Choroid plexus epithelial cell (primary cell): ENCODE data around the gene ZMYND10.

Experiments
- DNase-seq: peaks from one replicate; pipeline ENCODE4 v3.0.0-alpha.2; 2010; ENCODE audit warnings: low read depth
- H3K4me3 ChIP-seq: 2 replicates; pipeline ENCODE4 v1.5.1; 2011; ENCODE audit warnings: low read depth, mild to moderate bottlenecking, control low read depth, low read length, moderate library complexity
- TF ChIP-seq, protein P1 (sequence below): conservative IDR thresholded peaks from 2 replicates; pipeline ENCODE4 v1.5.1; 2011; ENCODE audit warnings: low read depth, mild to moderate bottlenecking, control low read depth, inconsistent platforms, low read length, moderate library complexity

Gene ZMYND10

GRCh38 chr3:50322115-50322385 is 23.5 kb downstream of the ZMYND10 start:
- DNase-seq = no peak
- TF ChIP-seq, protein P1, sequence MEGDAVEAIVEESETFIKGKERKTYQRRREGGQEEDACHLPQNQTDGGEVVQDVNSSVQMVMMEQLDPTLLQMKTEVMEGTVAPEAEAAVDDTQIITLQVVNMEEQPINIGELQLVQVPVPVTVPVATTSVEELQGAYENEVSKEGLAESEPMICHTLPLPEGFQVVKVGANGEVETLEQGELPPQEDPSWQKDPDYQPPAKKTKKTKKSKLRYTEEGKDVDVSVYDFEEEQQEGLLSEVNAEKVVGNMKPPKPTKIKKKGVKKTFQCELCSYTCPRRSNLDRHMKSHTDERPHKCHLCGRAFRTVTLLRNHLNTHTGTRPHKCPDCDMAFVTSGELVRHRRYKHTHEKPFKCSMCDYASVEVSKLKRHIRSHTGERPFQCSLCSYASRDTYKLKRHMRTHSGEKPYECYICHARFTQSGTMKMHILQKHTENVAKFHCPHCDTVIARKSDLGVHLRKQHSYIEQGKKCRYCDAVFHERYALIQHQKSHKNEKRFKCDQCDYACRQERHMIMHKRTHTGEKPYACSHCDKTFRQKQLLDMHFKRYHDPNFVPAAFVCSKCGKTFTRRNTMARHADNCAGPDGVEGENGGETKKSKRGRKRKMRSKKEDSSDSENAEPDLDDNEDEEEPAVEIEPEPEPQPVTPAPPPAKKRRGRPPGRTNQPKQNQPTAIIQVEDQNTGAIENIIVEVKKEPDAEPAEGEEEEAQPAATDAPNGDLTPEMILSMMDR = no peak
- peak overlapping the region; percentile 76 for H3K4me3 ChIP-seq

DNA sequence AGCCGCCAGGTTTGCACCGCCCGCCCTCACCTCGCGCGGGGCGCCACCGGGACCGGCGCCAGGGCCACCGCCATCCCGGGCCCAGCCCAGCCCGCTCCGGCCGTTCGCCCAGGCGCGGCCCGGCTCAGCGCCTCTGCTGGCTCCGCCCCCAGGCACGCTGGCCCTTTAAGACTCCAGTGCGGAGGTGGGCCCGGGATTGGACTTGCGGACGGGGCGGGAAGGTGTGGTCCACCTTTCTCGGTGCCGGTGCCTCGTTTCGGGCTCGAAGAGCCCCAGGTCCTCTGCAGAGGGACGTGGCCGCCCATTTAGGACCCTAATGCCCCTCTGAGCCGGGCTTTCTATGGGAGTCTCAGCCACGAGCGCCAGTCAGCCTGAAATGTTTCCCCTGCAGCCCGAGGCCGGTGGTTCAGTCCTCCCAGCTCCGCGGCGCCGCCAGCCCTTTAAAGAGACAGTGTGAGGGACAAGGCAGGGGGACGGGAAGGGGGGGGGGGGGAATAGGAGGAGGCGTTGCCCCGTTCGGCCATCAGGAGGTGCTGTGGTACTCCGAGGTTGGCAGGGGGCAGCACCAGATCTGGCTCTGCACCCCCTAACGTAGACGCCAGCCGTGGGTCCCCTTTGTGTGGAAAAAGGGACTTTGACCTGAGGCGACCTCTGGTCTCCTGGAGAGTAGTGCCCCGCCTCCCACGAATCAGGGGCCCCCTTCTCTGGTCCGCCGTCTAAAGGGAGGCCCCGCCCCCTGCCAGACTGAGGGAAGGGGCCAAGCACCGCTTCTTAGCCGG is 24.0 kb downstream of the ZMYND10 start:
- peak overlapping the region; percentile 76 for H3K4me3 ChIP-seq
- DNase-seq = peak; percentile 92
- TF ChIP-seq, protein P1 = peak; percentile 55

DNA sequence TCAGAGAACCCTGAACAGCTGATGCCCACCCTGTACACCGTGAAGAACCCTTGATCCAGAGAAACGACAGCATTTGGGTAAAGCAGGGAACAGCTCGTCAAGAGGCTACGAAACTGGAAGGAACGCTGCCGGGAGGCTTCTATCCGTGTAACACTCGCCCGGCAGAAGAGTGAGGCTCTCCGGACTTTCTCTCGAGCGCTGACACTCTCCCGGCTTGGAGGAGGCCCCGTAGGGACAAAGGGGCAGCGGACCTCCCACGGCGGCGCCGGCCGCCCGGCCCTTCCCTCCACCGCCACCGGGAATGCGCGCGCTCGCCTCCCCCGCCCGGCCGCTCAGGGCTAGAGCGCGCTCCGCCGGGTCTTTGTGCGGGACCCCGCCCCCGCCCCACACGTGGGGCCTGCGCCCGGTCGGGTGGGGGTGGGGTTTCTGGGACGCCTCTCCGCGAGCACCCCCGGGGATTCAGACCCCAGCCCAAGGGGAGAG is 24.6 kb downstream of the ZMYND10 start:
- peak; percentile 62 for DNase-seq
- TF ChIP-seq, protein P1 = no peak
- peak overlapping the region; percentile 76 for H3K4me3 ChIP-seq

- H3K4me3 ChIP-seq = peak overlapping the region; percentile 76
- TF ChIP-seq, protein P1 = no peak
Measured at GRCh38 chr3:50319894-50320625, 25.5 kb downstream of the ZMYND10 start.

GRCh38 chr3:50319181-50319893 is 26.2 kb downstream of the ZMYND10 start:
- DNase-seq = no peak
- H3K4me3 ChIP-seq = no peak overlapping the region
- TF ChIP-seq, protein P1 = no peak

More at GRCh38 chr3:50319894-50320625, 25.5 kb downstream of the ZMYND10 start:
- DNase-seq = no peak

GRCh38 chr3:50318615-50319014 is 26.9 kb downstream of the ZMYND10 start:
- no peak for DNase-seq
- TF ChIP-seq, protein P1 = no peak
- H3K4me3 ChIP-seq = no peak overlapping the region
